ENCODE data around the gene HS3ST5. TPM values are rescaled to one million over a fixed set of nuclear protein-coding genes. Genes with fewer than 3 reads are reported as not detected.

The HS3ST5 gene
- total and polyA plus RNA-seq, 2 experiments from 2014 or later, result 2.8 to 3.5 TPM

DNA sequence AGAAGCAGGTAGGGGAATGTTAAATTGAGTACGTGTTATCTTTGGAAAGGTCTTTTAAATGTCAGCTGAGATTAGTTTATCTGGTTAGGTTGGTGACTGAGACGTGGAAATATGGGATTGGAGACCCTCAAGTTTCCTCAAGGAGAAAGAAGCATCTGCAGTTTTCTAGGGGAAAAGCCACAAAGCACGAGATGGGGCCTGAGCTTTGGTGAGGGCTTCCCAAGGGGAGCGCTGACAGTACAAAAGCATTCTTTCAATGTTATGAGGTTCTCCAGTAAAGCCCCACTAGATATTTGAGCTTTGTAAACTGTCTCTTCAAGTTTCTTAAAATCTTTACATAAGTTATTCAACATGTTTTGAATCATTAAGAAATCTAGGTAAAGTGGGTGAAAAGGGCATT is 19.6 kb upstream of the HS3ST5 start:
- Histone ChIP-seq H3K79me2 (replicated peaks; ENCODE audit: insufficient read depth) (no peaks in the 10 kb centered on the region), H3K9me2 (ENCODE audit: insufficient read depth) (no peaks in the 10 kb centered on the region), H3K4me1 (ENCODE audit: insufficient read depth) (peaks cover 52% of the 10 kb centered on the region), H3K4me2 (peak overlapping the region; percentile 3), H4K20me1 (replicated peaks; ENCODE audit: insufficient read depth) (no peaks in the 10 kb centered on the region), H3F3A (replicated peaks; ENCODE audit: low read depth) (no peaks in the 10 kb centered on the region), H3K27me3 (ENCODE audit: insufficient read depth) (no peaks in the 10 kb centered on the region), H2AFZ (no peak overlapping the region), H3K27ac (ENCODE audit: low read depth) (peak overlapping the region; percentile 1; the same call in 1 of the 2 replicates), H3K36me3 (ENCODE audit: insufficient read depth) (no peaks in the 10 kb centered on the region), H3K4me3 (no peak overlapping the region)
- Mint-ChIP-seq H3K27ac (peak overlapping the region; percentile 70), H3K4me1 (peaks cover 57% of the 10 kb centered on the region), H3K27me3 (ENCODE audit: insufficient read depth, low read depth, poor library complexity) (peaks cover 7% of the 10 kb centered on the region), H3K36me3 (ENCODE audit: low read depth) (no peaks in the 10 kb centered on the region; the same call in 2 of the 3 replicates), H3K4me3 (no peak overlapping the region), H3K9me3 (no peaks in the 10 kb centered on the region)
- TF ChIP-seq STAT1 (IDR thresholded peaks at IDR 0.05; ENCODE audit: unreplicated experiment), result no peak
- 0 out of 2 replicates have a peak, but pooled peaks have one; percentile 16 for TF ChIP-seq ZNF114 (CRISPR knock-in tag; IDR thresholded peaks at IDR 0.05)
- TF ChIP-seq JUNB (IDR thresholded peaks at IDR 0.05; ENCODE audit: unreplicated experiment), result no peak
- TF ChIP-seq NANOG (IDR thresholded peaks at IDR 0.05; ENCODE audit: borderline replicate concordance), result no peak
- TF ChIP-seq, protein P1, sequence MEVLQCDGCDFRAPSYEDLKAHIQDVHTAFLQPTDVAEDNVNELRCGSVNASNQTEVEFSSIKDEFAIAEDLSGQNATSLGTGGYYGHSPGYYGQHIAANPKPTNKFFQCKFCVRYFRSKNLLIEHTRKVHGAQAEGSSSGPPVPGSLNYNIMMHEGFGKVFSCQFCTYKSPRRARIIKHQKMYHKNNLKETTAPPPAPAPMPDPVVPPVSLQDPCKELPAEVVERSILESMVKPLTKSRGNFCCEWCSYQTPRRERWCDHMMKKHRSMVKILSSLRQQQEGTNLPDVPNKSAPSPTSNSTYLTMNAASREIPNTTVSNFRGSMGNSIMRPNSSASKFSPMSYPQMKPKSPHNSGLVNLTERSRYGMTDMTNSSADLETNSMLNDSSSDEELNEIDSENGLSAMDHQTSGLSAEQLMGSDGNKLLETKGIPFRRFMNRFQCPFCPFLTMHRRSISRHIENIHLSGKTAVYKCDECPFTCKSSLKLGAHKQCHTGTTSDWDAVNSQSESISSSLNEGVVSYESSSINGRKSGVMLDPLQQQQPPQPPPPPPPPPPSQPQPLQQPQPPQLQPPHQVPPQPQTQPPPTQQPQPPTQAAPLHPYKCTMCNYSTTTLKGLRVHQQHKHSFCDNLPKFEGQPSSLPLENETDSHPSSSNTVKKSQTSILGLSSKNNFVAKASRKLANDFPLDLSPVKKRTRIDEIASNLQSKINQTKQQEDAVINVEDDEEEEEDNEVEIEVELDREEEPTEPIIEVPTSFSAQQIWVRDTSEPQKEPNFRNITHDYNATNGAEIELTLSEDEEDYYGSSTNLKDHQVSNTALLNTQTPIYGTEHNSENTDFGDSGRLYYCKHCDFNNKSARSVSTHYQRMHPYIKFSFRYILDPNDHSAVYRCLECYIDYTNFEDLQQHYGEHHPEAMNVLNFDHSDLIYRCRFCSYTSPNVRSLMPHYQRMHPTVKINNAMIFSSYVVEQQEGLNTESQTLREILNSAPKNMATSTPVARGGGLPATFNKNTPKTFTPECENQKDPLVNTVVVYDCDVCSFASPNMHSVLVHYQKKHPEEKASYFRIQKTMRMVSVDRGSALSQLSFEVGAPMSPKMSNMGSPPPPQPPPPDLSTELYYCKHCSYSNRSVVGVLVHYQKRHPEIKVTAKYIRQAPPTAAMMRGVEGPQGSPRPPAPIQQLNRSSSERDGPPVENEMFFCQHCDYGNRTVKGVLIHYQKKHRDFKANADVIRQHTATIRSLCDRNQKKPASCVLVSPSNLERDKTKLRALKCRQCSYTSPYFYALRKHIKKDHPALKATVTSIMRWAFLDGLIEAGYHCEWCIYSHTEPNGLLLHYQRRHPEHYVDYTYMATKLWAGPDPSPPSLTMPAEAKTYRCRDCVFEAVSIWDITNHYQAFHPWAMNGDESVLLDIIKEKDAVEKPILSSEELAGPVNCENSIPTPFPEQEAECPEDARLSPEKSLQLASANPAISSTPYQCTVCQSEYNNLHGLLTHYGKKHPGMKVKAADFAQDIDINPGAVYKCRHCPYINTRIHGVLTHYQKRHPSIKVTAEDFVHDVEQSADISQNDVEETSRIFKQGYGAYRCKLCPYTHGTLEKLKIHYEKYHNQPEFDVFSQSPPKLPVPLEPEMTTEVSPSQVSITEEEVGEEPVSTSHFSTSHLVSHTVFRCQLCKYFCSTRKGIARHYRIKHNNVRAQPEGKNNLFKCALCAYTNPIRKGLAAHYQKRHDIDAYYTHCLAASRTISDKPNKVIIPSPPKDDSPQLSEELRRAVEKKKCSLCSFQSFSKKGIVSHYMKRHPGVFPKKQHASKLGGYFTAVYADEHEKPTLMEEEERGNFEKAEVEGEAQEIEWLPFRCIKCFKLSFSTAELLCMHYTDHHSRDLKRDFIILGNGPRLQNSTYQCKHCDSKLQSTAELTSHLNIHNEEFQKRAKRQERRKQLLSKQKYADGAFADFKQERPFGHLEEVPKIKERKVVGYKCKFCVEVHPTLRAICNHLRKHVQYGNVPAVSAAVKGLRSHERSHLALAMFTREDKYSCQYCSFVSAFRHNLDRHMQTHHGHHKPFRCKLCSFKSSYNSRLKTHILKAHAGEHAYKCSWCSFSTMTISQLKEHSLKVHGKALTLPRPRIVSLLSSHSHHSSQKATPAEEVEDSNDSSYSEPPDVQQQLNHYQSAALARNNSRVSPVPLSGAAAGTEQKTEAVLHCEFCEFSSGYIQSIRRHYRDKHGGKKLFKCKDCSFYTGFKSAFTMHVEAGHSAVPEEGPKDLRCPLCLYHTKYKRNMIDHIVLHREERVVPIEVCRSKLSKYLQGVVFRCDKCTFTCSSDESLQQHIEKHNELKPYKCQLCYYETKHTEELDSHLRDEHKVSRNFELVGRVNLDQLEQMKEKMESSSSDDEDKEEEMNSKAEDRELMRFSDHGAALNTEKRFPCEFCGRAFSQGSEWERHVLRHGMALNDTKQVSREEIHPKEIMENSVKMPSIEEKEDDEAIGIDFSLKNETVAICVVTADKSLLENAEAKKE (CRISPR knock-in tag; IDR thresholded peaks at IDR 0.05), result peak; percentile 93
- TF ChIP-seq, protein P2, sequence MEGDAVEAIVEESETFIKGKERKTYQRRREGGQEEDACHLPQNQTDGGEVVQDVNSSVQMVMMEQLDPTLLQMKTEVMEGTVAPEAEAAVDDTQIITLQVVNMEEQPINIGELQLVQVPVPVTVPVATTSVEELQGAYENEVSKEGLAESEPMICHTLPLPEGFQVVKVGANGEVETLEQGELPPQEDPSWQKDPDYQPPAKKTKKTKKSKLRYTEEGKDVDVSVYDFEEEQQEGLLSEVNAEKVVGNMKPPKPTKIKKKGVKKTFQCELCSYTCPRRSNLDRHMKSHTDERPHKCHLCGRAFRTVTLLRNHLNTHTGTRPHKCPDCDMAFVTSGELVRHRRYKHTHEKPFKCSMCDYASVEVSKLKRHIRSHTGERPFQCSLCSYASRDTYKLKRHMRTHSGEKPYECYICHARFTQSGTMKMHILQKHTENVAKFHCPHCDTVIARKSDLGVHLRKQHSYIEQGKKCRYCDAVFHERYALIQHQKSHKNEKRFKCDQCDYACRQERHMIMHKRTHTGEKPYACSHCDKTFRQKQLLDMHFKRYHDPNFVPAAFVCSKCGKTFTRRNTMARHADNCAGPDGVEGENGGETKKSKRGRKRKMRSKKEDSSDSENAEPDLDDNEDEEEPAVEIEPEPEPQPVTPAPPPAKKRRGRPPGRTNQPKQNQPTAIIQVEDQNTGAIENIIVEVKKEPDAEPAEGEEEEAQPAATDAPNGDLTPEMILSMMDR (conservative IDR thresholded peaks at IDR 0.05; ENCODE audit: low read depth in 2 of 2), result no peak
- TF ChIP-seq EZH2phosphoT487 (IDR thresholded peaks at IDR 0.05; ENCODE audit: unreplicated experiment), result no peak
- TF ChIP-seq ZNF331 (CRISPR knock-in tag; IDR thresholded peaks at IDR 0.05; ENCODE audit: low read depth), result no peak
- no peak for TF ChIP-seq REST (IDR thresholded peaks at IDR 0.05; ENCODE audit: unreplicated experiment)
- TF ChIP-seq ETS1 (IDR thresholded peaks at IDR 0.05), result no peak
- no peak for TF ChIP-seq EZH2 (IDR thresholded peaks at IDR 0.05; ENCODE audit: low read depth, unreplicated experiment)
- DNase-seq (ENCODE audit: low spot score), result no peak
- peak; percentile 26; the same call in 2 of the 3 replicates for ATAC-seq

Measured in GM23338 (cell line).